Neuronal stem cell (in vitro differentiated cells): ENCODE measurements around the gene MPG.
"Not testable (repeated sequence)": the region's sequence is repeated elsewhere in the genome, so short reads cannot be mapped to it uniquely, and the experiment has no call there.

Experiments
- DNase-seq: peaks from one replicate; pipeline ENCODE4 v3.0.0-alpha.2; 2013; ENCODE audit warnings: low spot score
- H2AFZ ChIP-seq: one replicate; pipeline ENCODE4 v1.6.1; 2013; ENCODE audit warnings: mild to moderate bottlenecking, low read length, inconsistent platforms
- H2AK5ac ChIP-seq: 2 replicates; pipeline ENCODE4 v1.6.1; 2013; ENCODE audit warnings: low read depth, mild to moderate bottlenecking, inconsistent platforms, low read length, moderate library complexity, mixed read lengths
- H2BK120ac ChIP-seq: 2 replicates; pipeline ENCODE4 v1.6.1; 2013; ENCODE audit warnings: low read depth, mild to moderate bottlenecking, inconsistent platforms, low read length, moderate library complexity, mixed read lengths
- H2BK12ac ChIP-seq: one replicate; pipeline ENCODE4 v1.6.1; 2013; ENCODE audit warnings: low read length, inconsistent platforms
- H2BK15ac ChIP-seq: 2 replicates; pipeline ENCODE4 v1.6.1; 2013; ENCODE audit warnings: mild to moderate bottlenecking, low read length, inconsistent platforms, mixed read lengths
- H2BK5ac ChIP-seq: one replicate; pipeline ENCODE4 v1.6.1; 2013; ENCODE audit warnings: inconsistent platforms, mild to moderate bottlenecking, low read length, moderate library complexity
- H3K14ac ChIP-seq: one replicate; pipeline ENCODE4 v1.6.1; 2013; ENCODE audit warnings: low read length, inconsistent platforms
- H3K18ac ChIP-seq: 2 replicates; pipeline ENCODE4 v1.6.1; 2013; ENCODE audit warnings: low read length, inconsistent platforms
- H3K23ac ChIP-seq: 2 replicates; pipeline ENCODE4 v1.6.1; 2013; ENCODE audit warnings: low read depth, mild to moderate bottlenecking, mixed read lengths, low read length, inconsistent platforms; ENCODE audit not compliant: poor library complexity
- H3K27ac ChIP-seq: replicated peaks from 3 replicates; pipeline ENCODE4 v1.5.1; 2013; ENCODE audit warnings: low read length, inconsistent platforms
- H3K27me3 ChIP-seq, 3 experiments: 2 replicates each; pipeline ENCODE4 v1.6.1; 2013; ENCODE audit warnings: low read length in 3 of 3, mild to moderate bottlenecking in 2 of 3, inconsistent platforms in 1 of 3, low read depth in 1 of 3, mixed read lengths in 1 of 3, moderate library complexity in 1 of 3; ENCODE audit not compliant: control insufficient read depth in 3 of 3, insufficient read depth in 3 of 3
- H3K36me3 ChIP-seq, 2 donors: replicated peaks in 1 of 2; 2 replicates each; pipeline ENCODE4 v1.6.1; 2013; ENCODE audit warnings: low read length in 2 of 2; ENCODE audit not compliant: control insufficient read depth in 2 of 2, insufficient read depth in 2 of 2
- H3K4ac ChIP-seq: 2 replicates; pipeline ENCODE4 v1.6.1; 2013; ENCODE audit warnings: inconsistent platforms, mild to moderate bottlenecking, low read length, moderate library complexity
- H3K4me1 ChIP-seq, 2 donors: 1 replicate in 1 of 2; 2 replicates in 1 of 2; pipeline ENCODE4 v1.6.1; 2013; ENCODE audit warnings: low read length in 2 of 2, low read depth in 1 of 2; ENCODE audit not compliant: control insufficient read depth in 2 of 2, insufficient read depth in 1 of 2
- H3K4me2 ChIP-seq: one replicate; pipeline ENCODE4 v1.6.1; 2013; ENCODE audit warnings: mild to moderate bottlenecking, low read length, inconsistent platforms; ENCODE audit not compliant: insufficient read depth, poor library complexity, severe bottlenecking
- H3K4me3 ChIP-seq, 2 donors: 2 replicates each; pipeline ENCODE4 v1.5.1; 2013; ENCODE audit warnings: low read length in 2 of 2, mild to moderate bottlenecking in 2 of 2, inconsistent platforms in 1 of 2, moderate library complexity in 1 of 2
- H3K79me1 ChIP-seq: one replicate; pipeline ENCODE4 v1.6.1; 2013; ENCODE audit warnings: low read depth, mild to moderate bottlenecking, inconsistent platforms, low read length, moderate library complexity
- H3K9ac ChIP-seq: one replicate; pipeline ENCODE4 v1.6.1; 2013; ENCODE audit warnings: mild to moderate bottlenecking, low read depth, low read length, inconsistent platforms; ENCODE audit not compliant: poor library complexity
- H3K9me3 ChIP-seq, 2 donors: replicated peaks in 1 of 2; 2 replicates each; pipeline versions ENCODE3 to v1.6.1; 2013; ENCODE audit warnings: low read length in 2 of 2, mild to moderate bottlenecking in 2 of 2, inconsistent platforms in 1 of 2, low read depth in 1 of 2, mixed read lengths in 1 of 2, moderate library complexity in 1 of 2; ENCODE audit not compliant: control insufficient read depth in 2 of 2, insufficient read depth in 1 of 2
- H4K8ac ChIP-seq: one replicate; pipeline ENCODE4 v1.6.1; 2013; ENCODE audit warnings: low read depth, mild to moderate bottlenecking, inconsistent platforms, low read length, moderate library complexity
- H4K91ac ChIP-seq: one replicate; pipeline ENCODE4 v1.6.1; 2013; ENCODE audit warnings: low read length, low read depth, mild to moderate bottlenecking, inconsistent platforms; ENCODE audit not compliant: poor library complexity
- WGBS, 2 donors: extraction: QIAGEN DNeasy Blood & Tissue Kit; methylation state at CpG; one replicate each; pipeline ENCODE4 v1.1.7; 2013; ENCODE audit warnings: missing lambda C conversion rate in 2 of 2, mixed read lengths in 1 of 2; ENCODE audit not compliant: insufficient read length in 2 of 2, insufficient replicate concordance in 1 of 2; ENCODE audit errors: extremely low coverage in 2 of 2; 5-methylcytosine and 5-hydroxymethylcytosine counted together

MPG gene

DNA sequence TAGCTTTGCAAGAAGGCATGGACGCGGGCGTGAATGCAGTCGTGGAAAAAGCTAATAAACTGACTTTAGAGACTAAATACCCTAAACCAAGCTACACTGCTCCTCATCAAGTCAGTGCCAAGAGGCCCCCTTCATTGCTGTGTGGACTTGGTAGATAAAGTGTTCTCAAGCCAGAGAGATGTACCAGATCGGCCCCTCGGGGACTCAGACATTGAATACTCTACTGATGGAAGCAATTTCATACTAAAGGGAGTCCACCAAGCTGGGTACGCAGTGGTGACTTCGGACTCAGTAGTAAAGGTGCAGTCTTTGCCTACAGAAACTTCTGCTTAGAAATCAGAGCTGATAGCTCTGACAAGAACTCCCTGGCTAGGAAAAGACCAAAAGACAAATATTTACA is 33.4 kb upstream of the MPG start:
- Histone ChIP-seq H2AK5ac (no peak overlapping the region), H3K27me3 (no peaks in the 10 kb centered on the region), H3K14ac (no peak overlapping the region), H3K4me1 (no peaks in the 10 kb centered on the region), H2BK15ac (no peak overlapping the region), H3K4me2 (no peak overlapping the region), H2BK12ac (no peak overlapping the region), H3K4ac (no peak overlapping the region), H4K91ac (no peak overlapping the region), H4K8ac (no peak overlapping the region), H3K36me3 (peaks cover 29 to 82% of the 10 kb centered on the region in 2 donors), H3K4me3 (no peak overlapping the region), H3K9ac (no peak overlapping the region), H3K27ac (no peak overlapping the region), H3K23ac (no peak overlapping the region), H3K9me3 (peaks cover 0 to 5% of the 10 kb centered on the region in 2 donors), H3K79me1 (peaks cover 2% of the 10 kb centered on the region), H2AFZ (no peak overlapping the region), H2BK5ac (no peak overlapping the region), H2BK120ac (no peak overlapping the region), H3K18ac (no peak overlapping the region)
- WGBS, 2 donors, result no CpG with 5 or more reads among the region's 8 CpGs
- DNase-seq, result no peak

DNA sequence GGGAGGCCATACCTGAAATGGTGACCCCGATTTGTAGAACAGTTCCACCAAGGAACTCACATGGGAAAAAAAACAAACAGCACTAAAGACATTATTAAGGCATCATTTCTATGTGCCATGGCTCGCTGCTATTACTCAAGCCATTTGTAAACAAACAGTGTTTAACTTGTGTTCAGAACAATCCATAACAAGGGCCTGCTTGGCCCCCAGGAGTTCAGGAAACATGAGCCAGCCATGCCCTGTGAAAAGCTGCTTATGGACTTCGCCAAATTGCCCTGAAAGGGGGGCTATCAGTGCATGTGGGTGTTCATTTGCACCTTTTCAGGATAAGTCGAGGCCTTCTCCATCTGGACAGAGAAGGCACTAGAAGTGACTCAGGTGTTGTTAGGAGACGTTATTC is 32.6 kb upstream of the MPG start:
- Histone ChIP-seq H3K9ac (no peak overlapping the region), H4K91ac (no peak overlapping the region), H2BK120ac (no peak overlapping the region), H2AFZ (no peak overlapping the region), H3K4me1 (no peaks in the 10 kb centered on the region), H3K79me1 (peaks cover 2% of the 10 kb centered on the region), H3K4me2 (no peak overlapping the region), H3K14ac (no peak overlapping the region), H4K8ac (no peak overlapping the region), H3K23ac (no peak overlapping the region), H3K4me3 (no peak overlapping the region), H2BK15ac (no peak overlapping the region), H3K27me3 (no peaks in the 10 kb centered on the region), H2BK5ac (no peak overlapping the region), H3K4ac (no peak overlapping the region), H3K18ac (no peak overlapping the region), H2BK12ac (no peak overlapping the region), H3K9me3 (peaks cover 0 to 5% of the 10 kb centered on the region in 2 donors), H3K27ac (no peak overlapping the region), H2AK5ac (no peak overlapping the region), H3K36me3 (peaks cover 29 to 87% of the 10 kb centered on the region in 2 donors)
- no peak for DNase-seq
- no CpG with 5 or more reads among the region's 5 CpGs for WGBS, 2 donors

DNA sequence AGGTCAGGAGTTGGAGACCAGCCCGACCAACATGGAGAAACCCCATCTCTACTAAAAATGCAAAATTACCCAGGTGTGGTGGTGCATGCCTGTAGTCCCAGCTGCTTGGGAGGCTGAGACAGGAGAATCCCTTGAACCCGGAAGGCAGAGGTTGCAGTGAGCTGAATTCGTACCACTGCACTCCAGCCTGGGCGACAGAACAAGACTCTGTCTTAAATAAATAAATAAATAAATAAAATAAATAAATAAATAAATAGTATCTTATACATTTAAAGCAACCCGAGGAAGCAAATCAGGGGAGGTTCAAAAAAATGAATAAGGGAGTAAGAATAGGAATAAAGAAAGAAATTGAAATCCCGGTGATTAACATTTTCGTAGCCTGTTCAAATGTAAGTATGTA is 31.5 kb upstream of the MPG start:
- H2BK15ac ChIP-seq, H2BK5ac ChIP-seq, H3K9ac ChIP-seq, H2BK120ac ChIP-seq, H2BK12ac ChIP-seq, H3K27me3 ChIP-seq, H3K23ac ChIP-seq, H2AK5ac ChIP-seq, H3K27ac ChIP-seq, H3K4me1 ChIP-seq, H2AFZ ChIP-seq, H3K4me3 ChIP-seq, H3K4me2 ChIP-seq, H3K14ac ChIP-seq, H4K8ac ChIP-seq, H3K18ac ChIP-seq, H4K91ac ChIP-seq, DNase-seq, H3K4ac ChIP-seq, H3K79me1 ChIP-seq, H3K9me3 ChIP-seq: not testable (repeated sequence)
- peaks cover 32 to 90% of the 10 kb centered on the region in 2 donors for H3K36me3 ChIP-seq
- WGBS, 2 donors, result no CpG with 5 or more reads among the region's 7 CpGs

DNA sequence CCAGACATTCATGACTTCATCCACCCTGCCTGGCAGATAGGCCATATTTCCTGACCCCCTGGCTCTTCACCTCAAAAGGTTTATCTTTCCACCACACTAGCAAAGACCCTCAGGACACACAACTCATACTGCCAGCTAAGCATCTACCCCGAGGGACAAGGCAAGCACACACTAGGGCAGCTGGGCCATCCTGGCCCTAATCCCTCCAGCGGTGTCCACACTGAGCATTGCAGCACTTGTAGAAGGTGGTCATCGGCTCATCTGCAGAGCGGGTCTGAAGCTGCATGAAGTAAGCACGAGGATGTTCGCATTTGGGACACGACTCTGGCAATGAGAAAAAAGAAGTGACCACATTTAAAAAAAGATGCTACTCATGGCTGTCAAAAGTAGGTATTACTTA is 30.8 kb upstream of the MPG start:
- Histone ChIP-seq H4K91ac (no peak overlapping the region), H2BK5ac (no peak overlapping the region), H3K27me3 (no peaks in the 10 kb centered on the region), H3K9me3 (peaks cover 0 to 2% of the 10 kb centered on the region in 2 donors), H3K23ac (no peak overlapping the region), H3K4me2 (no peak overlapping the region), H3K14ac (no peak overlapping the region), H3K27ac (no peak overlapping the region), H3K4me3 (peak overlapping the region in 1 of 2 donors; percentile 2), H3K9ac (no peak overlapping the region), H2BK12ac (no peak overlapping the region), H2AFZ (no peak overlapping the region), H2AK5ac (no peak overlapping the region), H3K18ac (no peak overlapping the region), H4K8ac (no peak overlapping the region), H3K79me1 (peaks cover 2% of the 10 kb centered on the region), H2BK120ac (no peak overlapping the region), H3K4me1 (no peaks in the 10 kb centered on the region), H2BK15ac (no peak overlapping the region), H3K36me3 (peaks cover 25 to 84% of the 10 kb centered on the region in 2 donors), H3K4ac (no peak overlapping the region)
- WGBS, 2 donors, result no CpG with 5 or more reads among the region's 7 CpGs
- no peak for DNase-seq
